ENCODE measurements around the gene TNFSF13.
"Not testable (repeated sequence)": the region's sequence is repeated elsewhere in the genome, so short reads cannot be mapped to it uniquely, and the experiment has no call there.

Gene TNFSF13

DNA sequence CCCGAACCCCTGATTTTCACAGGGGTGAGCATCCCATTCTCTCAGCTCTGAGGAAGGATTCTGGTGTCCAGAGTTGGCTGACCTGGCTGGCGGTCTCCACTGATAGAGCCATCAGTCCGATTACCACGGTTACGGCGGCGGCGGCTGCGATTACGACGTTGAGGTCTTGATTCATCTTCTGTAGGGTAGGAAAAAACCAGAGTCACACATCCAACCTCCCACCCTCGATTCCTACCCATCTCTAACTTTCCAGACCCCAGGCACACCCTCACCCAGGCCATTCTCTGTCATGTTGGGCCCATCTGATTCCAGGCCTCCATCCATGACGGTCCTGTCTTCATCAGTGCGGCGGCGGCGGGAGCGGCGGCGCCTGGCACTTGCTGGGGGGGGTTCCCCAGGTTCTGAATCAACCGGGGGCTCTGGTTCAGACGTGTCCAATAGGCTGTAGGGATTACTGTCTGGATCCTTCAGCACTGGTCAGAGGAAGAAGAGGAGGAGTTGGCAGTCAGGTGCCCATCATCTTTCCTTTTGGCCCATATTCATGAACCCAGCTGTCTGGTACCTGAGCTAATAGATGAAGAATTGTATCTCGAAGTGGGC lies 34.0 kb downstream of the TNFSF13 start:
- no peak for DNase-seq

DNA sequence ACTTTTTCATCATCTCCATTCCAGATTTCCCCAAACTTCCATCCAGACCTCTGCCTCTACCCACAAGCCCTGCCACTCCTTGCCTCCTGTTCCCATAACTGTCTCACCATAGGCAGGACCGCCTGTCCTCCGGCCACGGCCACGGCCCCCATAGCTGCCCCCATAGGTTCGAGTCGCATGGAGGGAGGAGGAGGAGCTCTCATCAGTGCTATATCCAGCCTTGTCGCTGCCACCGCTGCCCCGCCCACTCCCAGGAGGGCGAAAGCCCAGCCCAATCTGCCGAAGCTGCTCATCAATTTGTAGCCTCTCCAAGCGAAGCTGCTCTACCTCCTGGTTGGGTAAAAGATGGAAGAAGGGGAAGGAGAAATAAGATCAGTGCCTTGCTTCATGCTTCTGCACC lies 34.7 kb downstream of the TNFSF13 start:
- no peak for DNase-seq

DNA sequence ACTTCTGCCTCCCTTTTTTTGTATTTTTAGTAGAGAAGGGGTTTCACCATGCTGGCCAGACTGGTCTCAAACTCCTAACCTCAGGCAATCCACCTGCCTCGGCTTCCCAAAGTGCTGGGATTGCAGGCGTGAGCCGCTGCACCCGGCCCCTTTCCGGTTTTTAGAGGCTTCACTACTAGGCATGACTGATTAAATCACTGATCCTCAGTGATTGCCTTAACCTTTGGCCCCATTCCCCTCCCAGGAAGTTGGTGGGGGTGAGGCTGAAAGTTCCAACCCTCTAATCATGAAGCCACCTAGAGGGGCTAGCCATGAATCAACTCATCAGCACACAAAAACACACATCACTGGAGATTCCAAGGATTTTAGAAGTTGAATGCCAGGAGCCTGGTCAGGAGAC lies 39.0 kb downstream of the TNFSF13 start:
- not testable (repeated sequence) for DNase-seq

DNA sequence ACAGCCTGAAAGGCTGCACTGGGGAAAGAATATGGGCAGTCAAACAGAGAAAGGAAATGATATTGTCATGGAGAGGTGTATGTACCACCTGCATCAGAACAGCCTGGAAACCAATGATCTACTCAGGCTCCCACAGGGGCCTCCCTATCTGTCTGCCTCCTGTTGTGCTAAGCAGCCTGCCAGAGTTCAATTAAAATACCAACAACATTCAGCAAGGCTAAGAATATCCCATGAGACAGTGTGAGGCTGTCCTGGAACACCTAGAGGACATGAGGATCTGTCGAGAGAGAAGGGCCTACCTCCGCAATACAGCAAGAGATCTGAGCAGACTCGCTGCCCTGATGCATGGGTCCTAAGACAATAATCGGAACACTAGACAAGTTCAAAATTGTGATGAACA lies 47.7 kb downstream of the TNFSF13 start:
- no peak for DNase-seq

DNA sequence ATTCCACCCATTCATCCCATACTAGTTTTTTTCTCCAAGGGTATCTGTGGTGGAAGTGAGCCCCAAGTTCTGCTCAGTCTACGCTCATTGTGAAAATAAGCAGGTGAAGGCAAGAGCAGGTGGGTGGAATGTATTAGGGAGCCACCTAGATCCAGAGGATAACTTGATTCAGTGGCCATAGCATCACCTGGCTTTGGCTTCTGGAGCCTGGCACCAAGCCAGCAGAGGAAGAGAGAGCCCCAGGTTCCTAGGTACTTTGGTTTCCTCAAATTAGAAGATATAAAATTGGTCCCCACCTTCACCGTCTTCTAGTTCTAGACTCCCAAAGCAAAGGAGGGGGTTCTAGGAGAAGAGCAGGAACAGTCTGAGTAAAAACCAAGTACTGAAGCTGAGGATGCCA lies 52.1 kb downstream of the TNFSF13 start:
- no peak for DNase-seq
